Thyroid gland (tissue), 4 donors: ENCODE data around the gene EPHX1.
"Not testable (repeated sequence)": the region's sequence is repeated elsewhere in the genome, so short reads cannot be mapped to it uniquely, and the experiment has no call there.

ENCODE experiments used
- CTCF ChIP-seq, 6 experiments: fragments of 200-600 bp in 3 of 6; fragments of 450-650 bp in 3 of 6; sonication (generic) in 3 of 6; IDR thresholded peaks; one replicate each; pipeline ENCODE4 v1.5.1; 2016 to 2019; ENCODE audit warnings: antibody characterized with exemption in 6 of 6, mild to moderate bottlenecking in 2 of 6, inconsistent platforms in 1 of 6, moderate library complexity in 1 of 6
- POLR2A ChIP-seq, 2 donors: fragments of 450-650 bp; IDR thresholded peaks; one replicate each; pipeline ENCODE4 v1.6.1; 2017; ENCODE audit warnings: antibody characterized with exemption in 2 of 2, mild to moderate bottlenecking in 2 of 2, moderate library complexity in 1 of 2

GRCh38 chr1:225801146-225801545, 8.8 kb upstream of the EPHX1 start:
- not testable (repeated sequence) for TF ChIP-seq CTCF, POLR2A (IDR thresholded peaks at IDR 0.05)
